ENCODE data around the gene TTLL7.

The TTLL7 gene

GRCh38 chr1:83864991-83865390 is 133.9 kb downstream of the TTLL7 start:
- DNase-seq (ENCODE audit: low read depth) = no peak

GRCh38 chr1:83860490-83861221 is 138.3 kb downstream of the TTLL7 start:
- DNase-seq (ENCODE audit: low read depth) = peak; percentile 43

DNA sequence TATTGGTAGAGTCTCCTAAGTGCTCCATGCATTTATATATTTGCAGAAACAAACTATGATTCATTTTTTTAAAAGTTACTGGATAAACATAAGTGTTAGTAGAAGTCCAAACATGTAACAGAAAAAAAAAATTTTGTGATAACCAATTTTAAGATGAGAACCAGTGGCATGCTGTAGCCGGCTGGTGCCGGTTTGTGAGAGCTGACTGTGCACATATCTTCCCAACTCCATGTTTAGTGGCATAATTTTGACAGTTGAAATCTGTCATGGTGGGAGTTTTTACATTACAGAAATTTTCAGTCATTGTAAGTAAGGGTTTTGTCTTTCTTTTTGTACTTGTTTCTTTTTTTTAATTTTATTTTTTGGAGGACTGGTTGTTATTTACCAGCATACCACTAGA is 141.2 kb downstream of the TTLL7 start:
- DNase-seq (ENCODE audit: low read depth) = no peak

DNA sequence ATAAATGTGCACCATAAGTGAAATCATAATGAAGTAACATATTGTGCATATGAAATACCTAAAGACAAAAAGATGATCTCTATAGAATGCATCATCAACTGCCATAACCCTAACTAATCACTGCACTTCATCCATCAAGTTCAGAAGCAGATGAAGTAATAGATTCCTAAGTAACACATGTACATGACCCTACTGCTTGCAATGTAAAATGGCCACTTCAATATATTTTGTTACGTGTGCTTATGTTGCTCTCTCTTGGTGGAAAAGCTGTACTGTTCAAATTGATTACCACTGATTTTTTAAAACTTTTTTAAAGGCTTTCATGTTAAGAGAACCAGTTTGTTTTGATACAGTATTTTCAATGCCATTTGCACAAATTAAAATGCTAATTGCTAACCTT is 141.8 kb downstream of the TTLL7 start:
- no peak for DNase-seq (ENCODE audit: low read depth)

GRCh38 chr1:83856381-83856780 is 142.6 kb downstream of the TTLL7 start:
- no peak for DNase-seq (ENCODE audit: low read depth)

DNA sequence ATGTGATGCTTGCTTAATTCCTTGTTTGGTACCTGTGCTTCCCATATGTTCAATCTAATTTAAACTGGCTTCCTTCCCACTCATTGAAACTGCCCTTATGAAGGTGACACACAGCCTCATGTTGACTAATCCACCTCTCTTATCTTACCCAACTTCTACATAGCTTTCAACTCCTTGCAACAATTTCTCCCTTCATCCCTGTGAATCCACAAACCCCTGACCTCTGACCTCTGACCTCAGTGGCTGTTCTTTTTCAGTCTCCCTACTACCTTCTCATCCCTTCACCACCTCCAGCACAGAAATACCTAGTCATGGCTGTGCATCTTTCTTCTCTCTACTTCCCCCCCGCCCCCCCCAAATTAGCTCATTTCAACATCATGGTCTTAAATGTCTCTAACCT is 144.5 kb downstream of the TTLL7 start:
- no peak for DNase-seq (ENCODE audit: low read depth)

DNA sequence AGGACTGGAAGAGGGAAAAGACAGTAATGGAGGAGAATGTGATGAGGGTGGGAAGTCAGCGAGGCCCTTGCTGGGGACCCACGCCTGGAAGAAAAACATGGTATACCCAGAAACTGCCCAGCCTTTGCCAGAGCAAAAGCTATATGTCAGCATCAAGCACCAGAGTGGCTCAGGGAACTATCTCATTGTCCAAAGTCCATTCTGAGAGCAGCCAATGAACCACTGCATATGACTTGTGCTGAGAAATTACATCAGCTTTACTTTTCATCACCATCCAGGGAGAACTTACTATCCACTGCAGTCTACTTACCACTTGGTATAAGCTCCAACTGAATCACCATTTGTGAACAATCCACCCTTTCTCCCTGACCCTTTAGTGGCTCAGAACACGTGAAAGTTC is 148.1 kb downstream of the TTLL7 start:
- DNase-seq (ENCODE audit: low read depth) = no peak

GRCh38 chr1:83849191-83850061 is 149.5 kb downstream of the TTLL7 start:
- no peak for DNase-seq (ENCODE audit: low read depth)

DNA sequence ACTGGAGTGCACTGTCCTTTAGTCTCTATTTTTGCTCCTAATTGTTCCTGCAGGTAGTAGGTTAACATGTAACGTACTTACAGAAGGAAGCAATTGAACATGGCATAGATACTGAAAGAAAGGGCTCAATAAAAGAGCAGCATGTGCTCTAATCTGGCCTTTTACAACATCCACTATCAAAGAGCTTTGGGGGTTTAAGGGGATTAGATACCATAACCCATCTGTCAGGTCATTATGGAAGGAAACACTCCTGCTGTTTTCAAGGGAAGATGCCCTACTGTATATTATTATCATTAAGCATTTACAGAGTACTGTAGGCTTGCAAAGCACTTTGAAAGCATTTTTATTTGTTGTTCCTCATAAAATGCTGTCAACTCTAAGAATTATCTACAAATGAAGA is 152.8 kb downstream of the TTLL7 start:
- no peak for DNase-seq (ENCODE audit: low read depth)

DNA sequence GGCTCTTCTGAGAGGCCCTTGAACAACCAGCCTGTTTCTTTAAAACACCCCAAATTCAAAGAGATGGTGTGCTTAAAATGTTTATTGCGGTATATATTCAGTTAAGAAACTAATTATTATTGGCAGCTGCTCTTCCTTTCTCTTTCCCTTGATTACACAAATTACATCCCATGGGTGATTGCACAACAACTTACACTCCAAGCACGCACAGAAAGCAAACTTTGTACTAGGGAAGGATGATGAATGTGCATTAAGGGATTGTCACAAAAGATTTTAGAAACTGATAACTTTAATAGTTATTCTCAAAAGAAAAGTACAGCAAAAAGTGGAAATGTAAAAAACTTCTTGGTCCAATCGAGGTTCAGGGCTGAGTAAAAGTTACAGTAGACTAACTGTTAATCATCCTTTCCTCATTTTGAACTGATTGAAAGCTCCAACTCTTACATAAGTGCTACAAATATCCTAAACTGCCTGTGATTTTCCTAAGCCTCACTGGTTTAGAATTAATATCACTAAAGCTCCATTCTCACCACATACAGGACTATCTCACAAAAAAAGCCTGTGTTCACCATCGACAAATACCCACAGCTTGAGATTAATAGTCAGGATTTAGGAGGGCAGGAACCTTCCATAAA is 153.4 kb downstream of the TTLL7 start:
- no peak for DNase-seq (ENCODE audit: low read depth)

GRCh38 chr1:83844546-83844945 is 154.4 kb downstream of the TTLL7 start:
- DNase-seq (ENCODE audit: low read depth) = no peak

DNA sequence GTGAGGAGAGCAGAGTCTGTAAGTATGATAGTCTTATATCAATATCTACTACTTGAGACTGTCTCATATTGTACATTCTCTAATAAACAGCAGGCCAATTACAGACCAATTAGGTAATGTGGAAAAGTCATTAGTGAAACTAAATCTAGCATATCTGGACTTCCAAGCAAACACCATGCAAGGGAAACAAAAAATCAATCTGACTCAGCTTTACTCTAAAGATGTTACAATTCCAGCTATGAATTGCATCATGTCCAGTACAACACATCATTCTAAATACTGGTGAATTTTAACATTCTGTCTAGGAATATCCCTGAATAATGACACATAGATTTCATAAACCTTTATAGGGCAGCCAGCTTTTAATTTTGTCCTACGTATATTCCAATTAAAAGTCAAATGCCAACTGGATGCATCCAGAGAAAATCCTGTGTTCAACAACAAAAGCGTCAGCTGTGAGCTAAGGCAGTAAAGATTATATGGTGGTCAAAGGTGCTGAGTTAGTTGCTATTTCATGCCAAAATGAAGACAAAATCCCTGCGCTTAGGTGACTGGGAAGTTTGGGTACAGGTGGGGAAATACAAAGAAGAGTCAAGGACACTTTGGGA is 159.3 kb downstream of the TTLL7 start:
- DNase-seq (ENCODE audit: low read depth) = no peak

DNA sequence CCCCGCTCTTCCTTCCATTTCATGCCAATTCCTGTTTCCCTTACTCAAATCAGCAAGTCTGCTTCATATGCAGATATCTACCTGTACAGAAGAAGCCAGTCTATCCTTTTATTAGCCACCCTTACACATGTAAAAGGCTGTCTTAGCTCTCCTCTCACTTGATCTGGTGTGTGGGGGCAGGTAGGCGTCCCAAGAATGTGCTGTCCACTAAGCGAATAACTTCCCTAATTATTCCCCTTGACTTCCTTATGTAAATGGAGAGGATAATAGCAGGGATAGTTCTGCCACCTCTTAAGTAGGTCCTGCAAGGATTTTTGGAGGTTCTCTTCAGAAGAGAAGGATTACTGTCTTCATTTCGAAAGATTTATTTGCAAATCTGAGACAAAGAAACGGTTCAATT is 160.4 kb downstream of the TTLL7 start:
- no peak for DNase-seq (ENCODE audit: low read depth)

DNA sequence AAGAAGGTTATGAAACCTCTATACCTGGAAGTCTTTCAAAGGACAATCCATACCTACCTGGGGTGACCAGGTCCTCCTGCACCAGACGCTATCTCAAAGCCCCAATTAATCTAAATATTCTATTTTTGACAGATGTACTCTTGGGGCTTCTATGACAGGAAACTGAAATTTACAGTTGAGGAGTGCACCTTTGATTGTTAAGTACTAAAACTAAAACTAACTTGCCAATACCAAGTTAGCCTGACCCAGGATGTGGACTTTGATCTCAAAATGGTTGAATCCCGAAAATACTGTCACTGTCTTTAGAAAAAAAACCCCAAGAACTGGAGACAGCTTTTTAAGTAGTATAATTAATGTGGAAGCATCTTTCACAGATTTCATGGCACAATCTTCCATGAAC is 162.4 kb downstream of the TTLL7 start:
- DNase-seq (ENCODE audit: low read depth) = no peak

DNA sequence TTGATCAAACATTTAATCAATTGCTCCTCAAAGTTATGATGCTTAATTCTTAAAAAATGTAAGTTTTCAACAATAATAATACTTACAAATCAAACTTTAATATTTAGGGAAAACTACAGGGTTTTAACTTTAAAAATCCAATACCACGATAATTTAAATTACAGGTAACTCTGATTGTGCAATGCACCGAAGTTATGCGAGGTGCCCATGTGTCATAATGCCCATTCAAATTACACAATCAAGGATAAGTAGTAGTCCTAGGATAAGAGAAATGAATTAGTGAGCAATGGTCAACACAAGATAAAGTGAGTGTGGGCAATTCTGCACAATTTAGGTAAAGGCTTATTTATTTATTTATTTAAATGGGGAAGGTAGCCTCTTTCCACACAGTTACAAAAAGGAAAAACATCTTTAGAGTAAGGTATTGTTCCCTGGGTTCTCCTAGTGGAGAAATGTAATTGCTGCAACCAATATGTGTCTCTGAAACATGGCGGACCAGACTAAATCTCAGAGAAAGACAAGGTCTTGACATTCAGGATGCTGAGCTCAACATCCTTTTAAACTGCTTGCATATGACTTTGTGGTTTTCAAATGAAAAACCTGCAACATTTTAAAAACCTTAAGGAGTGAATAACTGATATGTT is 164.2 kb downstream of the TTLL7 start:
- no peak for DNase-seq (ENCODE audit: low read depth)

DNA sequence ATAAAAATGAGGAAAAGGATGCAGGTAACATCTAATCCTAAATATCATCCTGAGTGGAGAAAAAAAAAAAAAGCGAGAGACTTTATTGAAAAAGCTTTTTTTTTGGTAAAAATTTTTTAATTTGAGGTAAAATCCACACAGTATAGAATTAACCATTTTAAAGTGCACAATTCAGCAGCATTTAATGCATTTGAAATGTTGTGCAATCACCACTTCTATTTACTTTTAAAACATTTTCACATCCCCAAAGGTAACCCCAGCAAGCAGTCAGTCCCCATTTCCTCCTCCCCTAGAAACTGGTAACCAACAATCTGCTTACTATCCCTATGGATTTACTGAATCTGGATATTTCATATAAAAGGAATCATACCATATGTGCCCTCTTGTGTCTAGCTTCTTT is 166.7 kb downstream of the TTLL7 start:
- DNase-seq (ENCODE audit: low read depth) = no peak

DNA sequence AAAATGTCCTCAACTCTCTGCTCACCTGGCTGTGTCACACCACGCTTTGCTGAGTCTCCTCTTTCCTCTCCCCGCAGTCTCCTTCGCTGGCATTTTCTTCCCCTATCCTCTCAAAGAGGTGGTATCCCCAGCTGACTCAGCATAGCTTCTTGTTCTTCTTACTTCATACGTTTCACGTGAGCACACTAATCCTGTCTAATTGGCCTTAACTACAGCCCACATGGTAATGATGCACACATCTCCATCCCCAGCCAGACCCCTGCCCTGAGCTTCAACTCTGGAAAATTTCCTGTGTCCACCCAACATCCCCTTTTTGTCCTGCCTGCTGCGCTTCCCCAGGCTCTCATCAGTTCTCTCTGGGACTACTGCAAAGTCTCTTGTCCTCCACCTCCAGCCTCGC is 169.8 kb downstream of the TTLL7 start:
- no peak for DNase-seq (ENCODE audit: low read depth)

DNA sequence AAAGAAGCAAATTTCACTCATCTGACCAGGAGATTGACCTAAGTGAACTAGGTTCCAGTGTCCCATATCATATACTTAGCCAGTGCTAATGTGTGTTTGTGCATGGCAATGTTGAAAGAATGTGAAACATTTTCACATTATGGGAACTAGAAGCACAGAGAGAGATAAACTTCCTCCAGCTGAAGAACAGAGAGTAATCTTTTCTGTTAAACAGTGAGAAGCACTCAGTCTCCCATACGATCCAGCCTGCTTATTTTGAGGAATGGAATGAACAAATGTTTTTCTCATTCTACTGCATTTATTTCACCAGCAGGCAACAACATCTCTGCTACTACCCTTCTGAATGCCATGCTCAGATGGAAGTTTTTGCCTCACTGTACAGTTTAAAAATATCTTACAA is 170.5 kb downstream of the TTLL7 start:
- DNase-seq (ENCODE audit: low read depth) = no peak

DNA sequence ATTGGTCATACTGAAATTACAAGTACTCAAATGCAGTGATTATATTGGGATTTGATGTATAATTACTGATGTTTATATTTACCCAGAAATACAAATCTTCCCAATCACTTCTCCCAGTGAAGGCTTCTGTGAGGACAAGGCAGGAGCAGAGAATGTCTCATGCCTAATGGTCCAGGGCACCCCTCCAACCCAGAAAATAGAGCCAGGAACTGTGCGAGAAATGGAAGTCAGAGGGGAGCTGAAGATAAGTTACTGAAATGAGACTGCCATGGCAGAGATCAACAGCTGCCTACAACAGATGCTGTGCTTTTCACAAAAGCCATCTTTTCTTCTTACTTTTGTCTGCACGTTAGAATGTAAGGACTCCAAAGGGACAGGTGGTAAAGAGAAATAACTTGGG is 171.2 kb downstream of the TTLL7 start:
- no peak for DNase-seq (ENCODE audit: low read depth)

- no peak for DNase-seq (ENCODE audit: low read depth)
Measured at GRCh38 chr1:83822208-83822607, 176.7 kb downstream of the TTLL7 start.

DNA sequence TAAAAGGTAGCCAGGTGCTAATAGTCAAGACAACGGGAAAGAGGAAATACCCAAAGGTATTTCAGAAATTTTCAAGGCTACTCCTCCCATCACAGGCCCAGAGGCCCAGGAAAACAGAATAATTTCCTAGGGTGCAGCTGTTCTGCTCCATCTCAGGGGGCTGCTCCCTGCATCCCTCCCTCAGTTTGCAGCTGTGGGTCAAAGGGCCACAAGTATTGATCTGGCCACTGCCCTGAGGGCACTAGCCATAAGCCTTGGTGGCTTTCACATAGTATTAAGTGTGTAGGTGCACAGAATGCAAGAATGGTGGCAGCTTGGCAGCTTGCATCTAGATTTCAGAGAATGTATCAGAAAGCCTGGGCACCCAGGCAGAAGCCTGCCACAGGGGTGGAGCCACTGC is 179.5 kb downstream of the TTLL7 start:
- DNase-seq (ENCODE audit: low read depth) = no peak

GRCh38 chr1:83818916-83819315 is 180.0 kb downstream of the TTLL7 start:
- no peak for DNase-seq (ENCODE audit: low read depth)

Measured in activated T-helper 1 cell treated with Interleukin-2 at 50 U/mL for 16 hours (primary cell).